Gastrocnemius medialis (tissue), 4 donors: ENCODE data around the gene NPIPB4.
"Not testable (repeated sequence)": the region's sequence is repeated elsewhere in the genome, so short reads cannot be mapped to it uniquely, and the experiment has no call there.

Experiments used
- CTCF ChIP-seq, 5 experiments: fragments of 450-650 bp in 3 of 5; fragments of 200-600 bp in 2 of 5; sonication (generic) in 2 of 5; IDR thresholded peaks in 4 of 5; conservative IDR thresholded peaks in 1 of 5; 1 replicate in 4 of 5; 2 replicates in 1 of 5; pipeline ENCODE4 v1.5.1; 2016 to 2019; ENCODE audit warnings: antibody characterized with exemption in 5 of 5, mild to moderate bottlenecking in 3 of 5, moderate library complexity in 3 of 5
- POLR2A ChIP-seq, 2 donors: fragments of 450-650 bp; IDR thresholded peaks; one replicate each; pipeline ENCODE4 v1.6.1; 2017; ENCODE audit warnings: antibody characterized with exemption in 2 of 2, mild to moderate bottlenecking in 2 of 2, moderate library complexity in 2 of 2

- not testable (repeated sequence) for TF ChIP-seq CTCF (IDR thresholded peaks at IDR 0.05 in 4 of 5, conservative IDR thresholded peaks at IDR 0.05 in 1 of 5); POLR2A (IDR thresholded peaks at IDR 0.05)
Observed at GRCh38 chr16:21817012-21817411, 40.5 kb downstream of the NPIPB4 start.
